Mononuclear cell (primary cell): ENCODE measurements around the gene CCND1. TPM values are rescaled to one million over a fixed set of nuclear protein-coding genes. Genes with fewer than 3 reads are reported as not detected.
"Not testable (repeated sequence)": the region's sequence is repeated elsewhere in the genome, so short reads cannot be mapped to it uniquely, and the experiment has no call there.

Experiments used
- H3K27me3 ChIP-seq: 2 replicates; pipeline ENCODE4 v1.6.0; 2011; ENCODE audit warnings: low read length, control low read depth; ENCODE audit not compliant: insufficient read depth
- H3K4me1 ChIP-seq: 2 replicates; pipeline ENCODE4 v1.5.1; 2011; ENCODE audit warnings: mild to moderate bottlenecking, low read length, control low read depth; ENCODE audit not compliant: insufficient read depth
- H3K4me3 ChIP-seq: 2 replicates; pipeline ENCODE4 v1.5.1; 2011; ENCODE audit warnings: mild to moderate bottlenecking, low read length, moderate library complexity
- H3K9me3 ChIP-seq: 2 replicates; pipeline ENCODE4 v1.5.1; 2011; ENCODE audit warnings: low read depth, mild to moderate bottlenecking, control low read depth, low read length
- total RNA-seq: library from RNA; depleted of rRNA; stranded (reverse); fragments of >200 nt; gene quantifications from one replicate; pipeline ENCODE4 v1.2.3, GENCODE V29; 2012

Gene CCND1
- total RNA-seq, 1 donor, result 1.3 TPM

DNA sequence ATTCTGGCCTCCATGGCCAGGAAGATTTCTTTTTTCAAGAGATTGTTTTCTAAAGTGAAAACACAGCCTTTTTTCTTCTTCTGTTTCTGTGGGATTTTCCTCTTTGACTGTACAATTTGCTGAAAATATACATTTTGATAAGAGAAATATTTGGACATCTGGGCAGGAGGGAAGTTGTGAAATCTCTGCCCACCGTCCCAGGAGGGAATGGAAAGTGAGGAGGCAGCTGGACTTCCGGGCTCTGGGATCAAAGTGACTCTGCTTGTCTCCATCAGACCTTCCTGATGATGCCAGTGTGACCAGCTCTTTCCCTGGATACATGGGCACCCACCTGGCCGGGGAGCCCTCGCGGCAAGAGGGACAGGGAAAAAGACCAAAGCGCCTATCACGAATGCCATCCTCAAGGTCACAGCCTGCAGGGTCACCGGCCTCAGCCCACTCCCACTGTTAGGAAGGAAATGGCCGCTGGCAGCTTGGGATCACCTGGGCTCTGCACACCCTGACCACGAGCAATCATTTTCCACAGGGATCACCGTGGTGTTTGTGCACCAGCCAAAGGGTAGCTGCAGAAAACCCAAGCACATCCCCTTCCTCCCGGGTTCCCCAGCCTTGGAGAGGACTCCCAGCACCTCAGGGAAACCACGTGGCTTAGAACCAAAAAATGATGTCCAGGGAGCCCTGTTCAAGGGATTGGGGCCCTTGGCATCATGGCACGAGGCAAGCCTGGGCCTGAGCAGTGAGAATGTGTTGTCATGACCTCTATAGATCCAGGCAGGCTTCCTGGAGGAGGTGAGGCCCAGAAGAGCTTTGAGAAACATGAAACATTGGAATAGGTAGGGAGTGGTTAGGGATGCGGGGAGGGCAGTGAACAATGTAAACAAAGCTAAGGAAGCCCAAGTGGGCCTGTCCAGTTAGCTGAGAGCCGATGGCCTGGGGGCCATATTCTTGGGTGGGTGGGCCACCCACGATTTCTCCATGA lies 29.1 kb upstream of the CCND1 start:
- H3K4me1 ChIP-seq, result no peaks in the 10 kb centered on the region
- H3K9me3 ChIP-seq, result peaks cover 8% of the 10 kb centered on the region
- no peaks in the 10 kb centered on the region for H3K27me3 ChIP-seq
- H3K4me3 ChIP-seq, result no peak overlapping the region

DNA sequence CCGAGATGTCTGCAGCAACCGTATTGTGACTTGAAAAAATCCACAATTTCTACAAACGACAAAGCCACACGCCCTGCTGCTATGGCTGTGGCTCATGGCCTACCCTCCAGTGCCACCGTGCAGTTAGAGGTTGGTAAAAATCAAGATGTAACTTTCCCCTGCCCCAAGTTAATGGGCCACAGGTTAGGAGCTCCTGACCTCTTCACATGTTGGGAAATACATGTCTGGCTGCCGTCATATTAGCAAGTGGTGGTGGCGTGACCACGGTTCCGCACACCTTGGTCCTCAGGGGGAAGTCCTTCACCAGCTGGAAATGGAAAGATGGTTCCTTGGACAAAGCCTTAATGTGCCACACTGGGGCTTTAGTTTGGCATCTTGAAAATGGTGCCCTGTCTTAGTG lies 27.4 kb upstream of the CCND1 start:
- Histone ChIP-seq H3K4me1 (no peaks in the 10 kb centered on the region), H3K27me3 (no peaks in the 10 kb centered on the region), H3K4me3 (no peak overlapping the region), H3K9me3 (peaks cover 6% of the 10 kb centered on the region)

DNA sequence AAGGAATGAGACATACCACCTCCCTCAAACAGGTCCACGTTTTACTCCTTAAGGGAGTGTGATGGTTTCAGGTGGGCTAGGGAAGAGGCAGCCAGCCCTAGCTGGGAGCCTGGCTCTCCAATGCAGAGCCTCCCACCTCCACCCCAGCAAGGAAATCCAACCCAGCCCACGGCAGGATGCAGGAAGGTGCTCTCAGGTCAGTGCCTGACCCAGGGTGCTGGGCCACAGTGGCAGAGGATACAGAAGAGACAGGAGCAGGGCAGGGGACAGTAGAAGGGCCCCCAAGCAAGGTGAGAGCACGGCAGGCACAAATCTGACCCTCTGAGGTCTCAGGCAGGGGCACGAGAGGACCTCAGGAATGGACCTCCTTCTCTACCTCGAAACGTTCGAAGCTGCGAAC lies 26.9 kb upstream of the CCND1 start:
- Histone ChIP-seq H3K4me3 (no peak overlapping the region), H3K27me3 (no peaks in the 10 kb centered on the region), H3K4me1 (no peaks in the 10 kb centered on the region), H3K9me3 (peaks cover under 1% of the 10 kb centered on the region)

GRCh38 chr11:69615545-69616278 lies 25.2 kb upstream of the CCND1 start:
- Histone ChIP-seq H3K27me3 (peaks cover under 1% of the 10 kb centered on the region), H3K9me3 (no peaks in the 10 kb centered on the region), H3K4me1 (no peaks in the 10 kb centered on the region), H3K4me3 (no peak overlapping the region)

DNA sequence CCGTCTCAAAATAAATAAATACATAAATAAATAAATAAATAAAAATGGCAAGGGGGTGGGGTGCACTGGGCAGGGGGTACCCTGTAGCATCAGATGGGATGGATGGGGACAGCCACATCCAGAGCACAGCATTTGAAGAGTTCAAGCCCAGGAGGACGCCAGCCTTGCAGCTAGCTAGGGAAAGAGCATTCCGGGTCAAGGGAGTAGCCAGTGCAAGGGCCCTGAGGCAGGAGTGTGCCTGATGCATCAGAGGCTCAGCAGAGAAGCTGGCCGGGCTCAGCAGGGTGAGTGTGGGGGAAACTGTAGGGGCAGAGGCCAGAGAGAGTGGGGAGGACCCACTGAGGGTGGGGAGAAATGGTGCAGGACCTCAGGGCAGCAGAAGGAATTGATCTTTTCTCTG lies 23.7 kb upstream of the CCND1 start:
- Histone ChIP-seq H3K4me1 (no peaks in the 10 kb centered on the region), H3K9me3 (no peaks in the 10 kb centered on the region)

GRCh38 chr11:69617682-69618081 lies 23.3 kb upstream of the CCND1 start:
- H3K27me3 ChIP-seq, result peaks cover 3% of the 10 kb centered on the region
- no peaks in the 10 kb centered on the region for H3K9me3 ChIP-seq
- no peak overlapping the region for H3K4me3 ChIP-seq
- no peaks in the 10 kb centered on the region for H3K4me1 ChIP-seq

More for the DNA sequence above, 23.7 kb upstream of the CCND1 start:
- Histone ChIP-seq H3K4me3 (no peak overlapping the region), H3K27me3 (peaks cover 3% of the 10 kb centered on the region)

GRCh38 chr11:69618237-69618636 lies 22.7 kb upstream of the CCND1 start:
- peaks cover 3% of the 10 kb centered on the region for H3K27me3 ChIP-seq
- H3K9me3 ChIP-seq, result no peaks in the 10 kb centered on the region
- H3K4me3 ChIP-seq, result no peak overlapping the region
- no peaks in the 10 kb centered on the region for H3K4me1 ChIP-seq

DNA sequence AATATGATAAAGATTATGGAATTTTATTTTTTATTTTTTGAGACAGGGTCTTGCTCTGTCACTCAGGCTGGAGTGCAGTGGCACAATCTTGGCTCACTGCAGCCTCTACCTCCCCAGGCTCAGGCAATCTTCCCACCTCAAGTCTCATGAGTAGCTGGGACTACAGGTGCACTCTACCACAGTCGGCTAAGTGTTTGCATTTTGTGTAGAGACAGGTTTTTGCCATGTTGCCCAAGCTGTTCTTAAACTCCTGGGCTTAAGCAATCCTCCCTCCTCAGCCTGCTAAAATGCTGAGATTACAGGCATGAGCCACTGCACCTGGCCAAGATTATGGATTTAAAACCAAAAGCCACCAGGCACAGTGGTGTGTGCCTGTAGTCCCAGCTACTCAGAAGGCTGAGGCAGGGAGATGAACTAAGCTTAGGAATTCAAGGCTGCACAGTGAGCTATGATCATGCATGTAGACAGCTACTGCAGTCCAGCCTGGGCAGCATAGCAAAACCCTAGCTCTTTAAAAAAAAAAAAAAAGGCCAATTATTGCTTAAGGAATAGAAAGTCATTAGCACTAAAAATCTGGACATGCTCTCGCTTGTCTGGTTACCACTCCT lies 20.2 kb upstream of the CCND1 start:
- Histone ChIP-seq H3K27me3 (peaks cover 7% of the 10 kb centered on the region), H3K4me3 (no peak overlapping the region), H3K4me1 (no peaks in the 10 kb centered on the region), H3K9me3 (no peaks in the 10 kb centered on the region)

GRCh38 chr11:69622097-69622681 lies 18.8 kb upstream of the CCND1 start:
- not testable (repeated sequence) for H3K4me3 ChIP-seq, H3K4me1 ChIP-seq, H3K27me3 ChIP-seq, H3K9me3 ChIP-seq

DNA sequence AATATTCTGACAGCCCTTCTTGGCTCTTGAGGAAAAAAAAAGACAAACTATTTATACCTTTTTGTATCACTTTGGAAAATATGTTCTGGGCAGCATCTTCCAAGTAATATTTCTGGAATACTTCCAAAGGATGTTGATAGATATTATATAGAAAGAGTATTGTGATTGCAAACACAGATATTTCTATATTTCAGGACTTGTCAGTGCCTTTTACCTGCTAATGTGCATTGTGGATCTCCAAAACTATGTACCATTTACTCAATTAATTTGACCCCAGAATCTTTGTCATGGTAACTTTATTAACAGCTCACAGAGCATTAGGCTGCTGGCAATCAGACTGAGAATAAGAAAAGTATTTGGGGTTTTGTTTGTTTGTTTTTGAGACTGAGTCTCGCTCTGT lies 16.7 kb upstream of the CCND1 start:
- Histone ChIP-seq H3K4me3 (no peak overlapping the region), H3K4me1 (no peaks in the 10 kb centered on the region), H3K27me3 (peaks cover 7% of the 10 kb centered on the region), H3K9me3 (no peaks in the 10 kb centered on the region)

- Histone ChIP-seq H3K4me1 (no peaks in the 10 kb centered on the region), H3K9me3 (no peaks in the 10 kb centered on the region), H3K27me3 (peaks cover 7% of the 10 kb centered on the region), H3K4me3 (no peak overlapping the region)
Observed at GRCh38 chr11:69625476-69625875, 15.5 kb upstream of the CCND1 start.

GRCh38 chr11:69627551-69627950 lies 13.4 kb upstream of the CCND1 start:
- Histone ChIP-seq H3K4me3 (no peak overlapping the region), H3K27me3 (peaks cover 3% of the 10 kb centered on the region), H3K4me1 (no peaks in the 10 kb centered on the region), H3K9me3 (no peaks in the 10 kb centered on the region)

DNA sequence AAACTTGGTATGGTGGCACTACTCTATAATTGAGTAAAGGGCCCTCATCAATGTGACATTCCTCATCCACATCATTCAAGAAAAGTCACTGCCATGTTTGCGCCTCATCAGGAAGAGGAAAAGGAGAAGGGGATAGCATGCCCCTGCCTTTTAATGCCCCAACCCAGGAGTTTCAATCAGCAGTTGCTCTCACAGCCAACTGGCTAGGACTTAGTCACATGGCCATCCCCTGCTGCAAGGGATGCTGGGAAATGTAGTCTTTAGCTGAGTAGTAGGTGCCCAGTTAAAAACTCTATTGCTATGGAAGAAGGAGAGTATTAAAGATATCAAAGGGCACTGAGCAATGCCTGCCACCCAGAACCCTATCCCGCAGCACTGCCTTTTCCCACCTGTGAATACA lies 10.9 kb upstream of the CCND1 start:
- H3K9me3 ChIP-seq, result no peaks in the 10 kb centered on the region
- peaks cover 4% of the 10 kb centered on the region for H3K27me3 ChIP-seq
- H3K4me3 ChIP-seq, result no peak overlapping the region
- H3K4me1 ChIP-seq, result no peaks in the 10 kb centered on the region

DNA sequence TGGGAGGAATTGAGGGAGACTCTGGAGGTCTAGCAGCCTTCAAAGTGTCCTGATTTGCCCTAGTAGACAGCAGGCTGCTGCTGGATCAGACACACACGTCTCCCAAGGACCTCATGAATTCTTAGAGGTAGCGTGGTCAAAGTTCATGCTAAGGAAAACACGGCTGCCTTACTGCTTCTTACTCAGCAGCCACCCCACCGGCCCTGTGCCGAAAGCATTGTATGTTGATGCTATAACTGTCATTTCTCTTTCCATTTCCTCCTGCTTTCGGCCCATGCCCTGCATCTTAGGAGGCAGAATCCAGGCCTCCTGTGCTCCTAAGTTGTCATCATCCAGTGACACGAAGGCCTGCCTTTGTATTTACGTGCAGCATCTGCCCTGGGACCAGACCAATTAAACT lies 10.5 kb upstream of the CCND1 start:
- Histone ChIP-seq H3K4me3 (no peak overlapping the region), H3K9me3 (no peaks in the 10 kb centered on the region), H3K27me3 (peaks cover 3% of the 10 kb centered on the region), H3K4me1 (no peaks in the 10 kb centered on the region)

GRCh38 chr11:69632900-69633299 lies 8.1 kb upstream of the CCND1 start:
- H3K27me3 ChIP-seq, result peaks cover 28% of the 10 kb centered on the region
- H3K4me1 ChIP-seq, result peaks cover 15% of the 10 kb centered on the region
- H3K9me3 ChIP-seq, result no peaks in the 10 kb centered on the region
- no peak overlapping the region for H3K4me3 ChIP-seq
